K562 (cell line): Measurements from ENCODE around the gene TMEM203. TPM values are rescaled to one million over a fixed set of nuclear protein-coding genes. Genes with fewer than 3 reads are reported as not detected.
A peak's percentile ranks its signal among the peaks of the same experiment; 100 is the strongest.

Experiments
- E4F1 ChIP-seq: fragments of 250-450 bp; sonication (Bioruptor Pico); IDR thresholded peaks from 2 replicates; pipeline ENCODE4 v1.5.0; 2021; ENCODE audit warnings: mild to moderate bottlenecking, borderline replicate concordance
- ESRRA ChIP-seq: fragments of 450-650 bp; IDR thresholded peaks from 2 replicates; pipeline ENCODE4 v1.6.1; 2014; ENCODE audit warnings: low read depth, mild to moderate bottlenecking, moderate library complexity, borderline replicate concordance
- ETS2 ChIP-seq: IDR thresholded peaks from 2 replicates; pipeline ENCODE4 v1.6.1; 2016; ENCODE audit warnings: borderline replicate concordance, missing genetic modification characterization, mild to moderate bottlenecking, moderate library complexity, missing compliant biosample characterization; ENCODE audit not compliant: poor library complexity, severe bottlenecking
- FOXM1 ChIP-seq, 2 experiments: fragments of 450-650 bp in 1 of 2; sonication (generic) in 1 of 2; formaldehyde crosslinking in 1 of 2; IDR thresholded peaks; 2 replicates each; pipeline versions ENCODE4 v1.6.1 to v1.9.0; 2017 to 2022; ENCODE audit warnings: low read depth in 2 of 2, mild to moderate bottlenecking in 2 of 2, missing genetic modification reagents in 1 of 2, moderate library complexity in 1 of 2
- HINFP ChIP-seq: fragments of 450-650 bp; conservative IDR thresholded peaks from 2 replicates; pipeline ENCODE4 v1.6.1; 2016; ENCODE audit warnings: missing genetic modification characterization, low read depth, mild to moderate bottlenecking, control low read depth, missing compliant biosample characterization
- HMGN3 ChIP-seq: IDR thresholded peaks from 2 replicates; pipeline ENCODE4 v1.6.1; 2011; ENCODE audit warnings: borderline replicate concordance, low read depth, mild to moderate bottlenecking, mixed read lengths, low read length; ENCODE audit not compliant: insufficient read length; ENCODE audit errors: extremely low read depth
- JUND ChIP-seq, 2 experiments: IDR thresholded peaks; 2 replicates in 1 of 2; 3 replicates in 1 of 2; pipeline ENCODE4 v1.6.1; 2011; ENCODE audit warnings: borderline replicate concordance in 2 of 2, low read depth in 2 of 2, low read length in 2 of 2, improper control_type of control experiment in 1 of 2, missing biosample characterization in 1 of 2, missing genetic modification characterization in 1 of 2, missing genetic modification reagents in 1 of 2
- MAFF ChIP-seq: IDR thresholded peaks from 2 replicates; pipeline ENCODE4 v1.6.1; 2012; ENCODE audit warnings: low read length, improper control_type of control experiment
- MXD1 ChIP-seq: fragments of 250-450 bp; sonication (Bioruptor Pico); IDR thresholded peaks from 2 replicates; pipeline ENCODE4 v1.8.0; 2021; ENCODE audit warnings: borderline replicate concordance, mild to moderate bottlenecking, moderate library complexity; ENCODE audit not compliant: poor library complexity, severe bottlenecking
- NCOA2 ChIP-seq, 2 experiments: fragments of 450-650 bp; IDR thresholded peaks; 2 replicates each; pipeline ENCODE4 v1.6.1; 2018; ENCODE audit warnings: mild to moderate bottlenecking in 2 of 2, moderate library complexity in 1 of 2; ENCODE audit not compliant: partially characterized antibody in 2 of 2
- NRF1 ChIP-seq, 2 experiments: fragments of 450-650 bp; IDR thresholded peaks in 1 of 2; conservative IDR thresholded peaks in 1 of 2; 2 replicates each; pipeline ENCODE4 v1.6.1; 2014; ENCODE audit warnings: mild to moderate bottlenecking in 2 of 2
- POLR2AphosphoS5 ChIP-seq: IDR thresholded peaks from 2 replicates; pipeline ENCODE4 v1.6.1; 2011; ENCODE audit warnings: mild to moderate bottlenecking, low read depth, low read length, moderate library complexity; ENCODE audit not compliant: control insufficient read depth, insufficient read depth
- POLR2B ChIP-seq: fragments of 450-650 bp; IDR thresholded peaks from 2 replicates; pipeline ENCODE4 v1.6.1; 2018; ENCODE audit warnings: low read depth; ENCODE audit not compliant: partially characterized antibody
- POLR2H ChIP-seq: IDR thresholded peaks from 2 replicates; pipeline ENCODE4 v1.6.1; 2016; ENCODE audit warnings: missing genetic modification characterization, low read depth, mild to moderate bottlenecking, control low read depth, missing compliant biosample characterization, moderate library complexity
- PREB ChIP-seq: sonication (generic); formaldehyde crosslinking; IDR thresholded peaks from 2 replicates; pipeline ENCODE4 v1.8.1; 2023; ENCODE audit warnings: mild to moderate bottlenecking, missing genetic modification reagents
- ZNF277 ChIP-seq: fragments of 250-450 bp; sonication (Bioruptor Pico); IDR thresholded peaks from 2 replicates; pipeline ENCODE4 v1.8.0; 2022; ENCODE audit warnings: inconsistent platforms, mild to moderate bottlenecking, moderate library complexity, borderline replicate concordance
- ZNF780A ChIP-seq: fragments of 250-450 bp; sonication (Bioruptor Pico); IDR thresholded peaks from 2 replicates; pipeline ENCODE4 v1.5.0; 2021; ENCODE audit warnings: mild to moderate bottlenecking
- ZSCAN32 ChIP-seq: fragments of 450-650 bp; formaldehyde crosslinking; IDR thresholded peaks from 2 replicates; pipeline ENCODE4 v1.4.0; 2020; ENCODE audit warnings: mild to moderate bottlenecking, moderate library complexity
- polyA plus RNA-seq, 8 experiments: library from polyadenylated mRNA; depleted of rRNA in 4 of 8; stranded (reverse) in 5 of 8; unstranded in 3 of 8; fragments of >200 nt; fragmentation: Nextera tagmentation in 2 of 8; fragmentation: Illumina TruSeq in 1 of 8; extraction: Ambion mirVana in 2 of 8; extraction: Trizol in 1 of 8; gene quantifications; 2 replicates each; pipeline versions ENCODE4 v1.2.1 to v1.2.3, GENCODE V29; 2011 to 2014; ENCODE audit warnings: inconsistent platforms in 1 of 8, missing spikeins in 1 of 8
- total RNA-seq, 7 experiments: library from RNA; depleted of rRNA in 6 of 7; stranded (reverse); fragments of >200 nt in 6 of 7; fragmentation: Illumina TruSeq in 2 of 7; extraction: Trizol in 2 of 7; gene quantifications; 2 replicates each; pipeline versions ENCODE4 v1.2.1 to v1.2.3, GENCODE V29; 2011 to 2021; ENCODE audit warnings: low replicate concordance in 1 of 7

The TMEM203 gene
- total and polyA plus RNA-seq, 9 of the 15 experiments (the other 6 are each of a cell fraction or from before 2014, with no cell fraction given): 8.8 to 59.5 (median 37.6) TPM

GRCh38 chr9:137236238-137236935, 30.9 kb upstream of the TMEM203 start (continued):
- TF ChIP-seq HMGN3 (peak; percentile 88), MAFF (no peak), MXD1 (CRISPR knock-in tag) (no peak), POLR2H (tag) (no peak), ZNF277 (CRISPR knock-in tag) (no peak), ZNF780A (CRISPR knock-in tag) (no peak), ZSCAN32 (CRISPR knock-in tag) (no peak), JUND (IDR thresholded peaks at IDR 0.05; ENCODE audit: borderline replicate concordance, low read depth, low read length) (peak; percentile 50), JUND (tag; IDR thresholded peaks at IDR 0.05; ENCODE audit: borderline replicate concordance, low read depth, low read length) (no peak; the same call in 2 of the 3 replicates), POLR2B (no peak), E4F1 (no peak), NRF1 (conservative IDR thresholded peaks at IDR 0.05 in 1 of 2, IDR thresholded peaks at IDR 0.05 in 1 of 2) (peak; percentile 89 to 91), HINFP (tag) (no peak), ESRRA (peak; percentile 67; the same call in 1 of the 2 replicates), POLR2AphosphoS5 (peak; percentile 62), ETS2 (no peak), NCOA2 (IDR thresholded peaks at IDR 0.05; ENCODE audit: partially characterized antibody in 2 of 2) (no peak), PREB (CRISPR knock-in tag) (no peak), FOXM1 (IDR thresholded peaks at IDR 0.05; ENCODE audit: low read depth) (peak; percentile 67), FOXM1 (CRISPR knock-in tag; IDR thresholded peaks at IDR 0.05; ENCODE audit: low read depth) (peak; percentile 64; the same call in 1 of the 2 replicates)
